Measurements from ENCODE around the gene CBLN4. TPM values are rescaled to one million over a fixed set of nuclear protein-coding genes. Genes with fewer than 3 reads are reported as not detected.

Gene CBLN4
- total RNA-seq, 1 experiment from 2014 or later: not detected

- TF ChIP-seq CTCF (conservative IDR thresholded peaks at IDR 0.05): no peak
These were observed 43.7 kb downstream of the CBLN4 start for GRCh38 chr20:55961376-55962330.

More at GRCh38 chr20:55961376-55962330, 43.7 kb downstream of the CBLN4 start:
- no peak overlapping the region for H3K4ac ChIP-seq (ENCODE audit: low read depth, low read length)
- Mint-ChIP-seq H3K9me3 (peaks cover 92 to 96% of the 10 kb centered on the region in 2 experiments), H3K27me3 (ENCODE audit: low read depth) (no peaks in the 10 kb centered on the region; the same call in 1 of the 2 replicates), H3K36me3 (ENCODE audit: insufficient read depth in 1 of 3, low read depth in 3 of 3) (peaks cover 0 to 37% (median 13%) of the 10 kb centered on the region in 3 experiments; a peak in 5 of 7 replicates), H3K27ac (no peak overlapping the region), H3K4me3 (no peak overlapping the region), H3K4me1 (no peaks in the 10 kb centered on the region)
- no peaks in the 10 kb centered on the region for H4K20me1 ChIP-seq (ENCODE audit: control insufficient read depth, insufficient read depth, insufficient read length)
- no peak overlapping the region for H2BK20ac ChIP-seq (ENCODE audit: low read depth, low read length, poor library complexity, severe bottlenecking)
- H3K14ac ChIP-seq (ENCODE audit: insufficient read depth, low read length): no peak overlapping the region
- no peak overlapping the region for H3K18ac ChIP-seq (ENCODE audit: insufficient read length, low read depth, low read length)
- no peak overlapping the region for H3K23ac ChIP-seq (ENCODE audit: insufficient read length, low read depth, low read length)
- H2AK5ac ChIP-seq (ENCODE audit: insufficient read length, low read length): no peak overlapping the region
- no peak overlapping the region for H4K91ac ChIP-seq (ENCODE audit: insufficient read length, low read depth, low read length)
- no peak overlapping the region for H2BK5ac ChIP-seq (ENCODE audit: insufficient read length, low read length)
- no CpG with 5 or more reads among the region's 5 CpGs for WGBS (ENCODE audit: extremely low coverage, insufficient read length, low lambda C conversion rate)
- no peak overlapping the region for H2BK15ac ChIP-seq (ENCODE audit: low read depth, low read length)
- H3K9me3 ChIP-seq (ENCODE audit: control insufficient read depth, low read depth, low read length): peaks cover 98% of the 10 kb centered on the region
- no peak for DNase-seq
- no peak overlapping the region for H2BK12ac ChIP-seq (ENCODE audit: insufficient read length, low read depth, low read length)
- H4K5ac ChIP-seq (ENCODE audit: insufficient read length, low read depth, low read length): no peak overlapping the region
- no peaks in the 10 kb centered on the region for H3K23me2 ChIP-seq (ENCODE audit: insufficient read length, low read depth, low read length, poor library complexity, severe bottlenecking)
- H3K9ac ChIP-seq (ENCODE audit: extremely low read depth, insufficient read length, low read length): no peak overlapping the region
- H2BK120ac ChIP-seq (ENCODE audit: low read depth, low read length, poor library complexity, severe bottlenecking): no peak overlapping the region
- no peaks in the 10 kb centered on the region for H3K4me1 ChIP-seq (ENCODE audit: insufficient read depth, low read length)
- no peaks in the 10 kb centered on the region for H3K27me3 ChIP-seq (ENCODE audit: insufficient read depth, low read length)
- H2AFZ ChIP-seq (ENCODE audit: low read length): no peak overlapping the region
- H4K8ac ChIP-seq (replicated peaks; ENCODE audit: insufficient read length, low read depth, low read length): no peak overlapping the region
- H3K27ac ChIP-seq (ENCODE audit: insufficient read length, low read depth, low read length): no peak overlapping the region
- H3K4me2 ChIP-seq (ENCODE audit: insufficient read depth, insufficient read length, low read length): no peak overlapping the region
- H3K79me2 ChIP-seq (ENCODE audit: insufficient read depth, low read length): no peaks in the 10 kb centered on the region
- H3K79me1 ChIP-seq (ENCODE audit: insufficient read depth, low read depth, low read length, poor library complexity, severe bottlenecking): no peaks in the 10 kb centered on the region
- H3T11ph ChIP-seq (ENCODE audit: low read length): no peak overlapping the region
- H3K56ac ChIP-seq (ENCODE audit: insufficient read length, low read depth, low read length): no peak overlapping the region

All from H9 (cell line).